Duodenal mucosa (tissue), 2 donors: ENCODE measurements around the gene TPPP3.
"Not testable (repeated sequence)": the region's sequence is repeated elsewhere in the genome, so short reads cannot be mapped to it uniquely, and the experiment has no call there.

Experiments
- H3K27ac ChIP-seq: one replicate; pipeline ENCODE4 v1.7.0; 2013; ENCODE audit warnings: low read depth, low read length
- H3K27me3 ChIP-seq, 2 donors: one replicate each; pipeline ENCODE4 v1.7.0; 2013; ENCODE audit warnings: low read length in 2 of 2, control low read depth in 1 of 2; ENCODE audit not compliant: insufficient read depth in 2 of 2, control insufficient read depth in 1 of 2
- H3K36me3 ChIP-seq, 2 donors: one replicate each; pipeline ENCODE4 v1.7.0; 2013; ENCODE audit warnings: low read length in 2 of 2, control low read depth in 1 of 2; ENCODE audit not compliant: insufficient read depth in 2 of 2, control insufficient read depth in 1 of 2
- H3K4me1 ChIP-seq, 2 donors: one replicate each; pipeline ENCODE4 v1.7.0; 2013; ENCODE audit warnings: low read length in 2 of 2, control low read depth in 1 of 2; ENCODE audit not compliant: insufficient read depth in 2 of 2, control insufficient read depth in 1 of 2
- H3K4me3 ChIP-seq, 2 donors: one replicate each; pipeline ENCODE4 v1.7.0; 2013; ENCODE audit warnings: low read length in 2 of 2, low read depth in 1 of 2
- H3K9ac ChIP-seq, 2 donors: one replicate each; pipeline ENCODE4 v1.7.0; 2013; ENCODE audit warnings: low read length in 2 of 2, low read depth in 1 of 2
- H3K9me3 ChIP-seq, 2 donors: one replicate each; pipeline ENCODE4 v1.7.0; 2013; ENCODE audit warnings: low read length in 2 of 2, control low read depth in 1 of 2; ENCODE audit not compliant: control insufficient read depth in 1 of 2

Gene TPPP3

DNA sequence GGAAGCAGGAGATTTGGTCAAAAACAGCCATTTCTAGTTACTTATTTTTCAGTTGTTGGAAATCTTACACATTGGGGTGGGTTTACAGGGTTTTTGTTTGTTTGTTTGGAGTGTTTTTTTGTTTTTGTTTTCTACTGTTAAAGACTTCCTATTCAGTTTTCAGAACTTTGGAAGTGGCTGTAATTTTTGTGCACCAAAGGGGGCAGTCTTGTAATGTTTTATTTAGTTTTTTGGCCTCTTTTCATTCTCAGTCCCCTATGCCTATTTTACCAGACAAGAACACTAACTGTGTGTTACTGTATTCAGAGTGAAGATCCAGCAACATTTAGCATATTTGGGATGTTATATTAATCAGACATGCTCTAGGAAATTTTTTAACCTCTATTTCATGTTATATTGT lies 20.6 kb downstream of the TPPP3 start:
- no peaks in the 10 kb centered on the region for H3K36me3 ChIP-seq
- H3K9me3 ChIP-seq: no peaks in the 10 kb centered on the region
- peaks cover 0 to 3% of the 10 kb centered on the region in 2 donors for H3K27me3 ChIP-seq
- H3K4me1 ChIP-seq: peaks cover 5 to 9% of the 10 kb centered on the region in 2 donors
- no peak overlapping the region for H3K4me3 ChIP-seq
- no peak overlapping the region for H3K27ac ChIP-seq
- H3K9ac ChIP-seq: no peak overlapping the region

DNA sequence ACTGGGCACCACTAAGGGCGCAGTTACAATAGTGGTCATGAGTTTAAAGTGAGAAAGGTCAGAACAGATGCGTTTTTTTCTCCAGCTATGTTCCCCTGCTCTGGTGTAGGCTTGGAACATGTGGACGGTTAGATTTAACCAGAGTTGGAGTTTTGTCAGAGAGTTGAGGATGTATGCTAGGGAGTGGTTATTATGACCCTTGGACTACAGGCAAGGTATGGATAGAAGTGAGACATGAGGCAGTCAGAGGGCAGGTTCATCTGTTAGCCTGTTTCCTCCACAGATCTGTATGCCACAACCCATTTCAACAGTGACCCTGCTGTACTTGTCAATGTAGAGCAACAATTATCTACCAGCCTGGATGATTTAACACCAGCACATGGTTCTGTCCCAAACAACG lies 22.6 kb downstream of the TPPP3 start:
- Histone ChIP-seq H3K36me3 (no peaks in the 10 kb centered on the region), H3K27ac (no peak overlapping the region)

GRCh38 chr16:67364600-67365235 lies 28.6 kb downstream of the TPPP3 start:
- Histone ChIP-seq H3K27me3 (no peaks in the 10 kb centered on the region), H3K4me1 (peaks cover 13 to 23% of the 10 kb centered on the region in 2 donors), H3K36me3 (no peaks in the 10 kb centered on the region), H3K27ac (no peak overlapping the region), H3K4me3 (no peak overlapping the region), H3K9ac (peak overlapping the region in 1 of 2 donors; percentile 22), H3K9me3 (no peaks in the 10 kb centered on the region)

More for the DNA sequence above, 22.6 kb downstream of the TPPP3 start:
- no peaks in the 10 kb centered on the region for H3K27me3 ChIP-seq
- H3K4me1 ChIP-seq: peaks cover 5 to 9% of the 10 kb centered on the region in 2 donors
- no peak overlapping the region for H3K4me3 ChIP-seq
- no peak overlapping the region for H3K9ac ChIP-seq
- no peaks in the 10 kb centered on the region for H3K9me3 ChIP-seq

- no peaks in the 10 kb centered on the region for H3K9me3 ChIP-seq
- no peaks in the 10 kb centered on the region for H3K27me3 ChIP-seq
- no peak overlapping the region for H3K27ac ChIP-seq
- no peaks in the 10 kb centered on the region for H3K36me3 ChIP-seq
- H3K4me3 ChIP-seq: no peak overlapping the region
- H3K4me1 ChIP-seq: peaks cover 13 to 27% of the 10 kb centered on the region in 2 donors
- no peak overlapping the region for H3K9ac ChIP-seq
Measured at GRCh38 chr16:67361038-67361437, 32.3 kb downstream of the TPPP3 start.

DNA sequence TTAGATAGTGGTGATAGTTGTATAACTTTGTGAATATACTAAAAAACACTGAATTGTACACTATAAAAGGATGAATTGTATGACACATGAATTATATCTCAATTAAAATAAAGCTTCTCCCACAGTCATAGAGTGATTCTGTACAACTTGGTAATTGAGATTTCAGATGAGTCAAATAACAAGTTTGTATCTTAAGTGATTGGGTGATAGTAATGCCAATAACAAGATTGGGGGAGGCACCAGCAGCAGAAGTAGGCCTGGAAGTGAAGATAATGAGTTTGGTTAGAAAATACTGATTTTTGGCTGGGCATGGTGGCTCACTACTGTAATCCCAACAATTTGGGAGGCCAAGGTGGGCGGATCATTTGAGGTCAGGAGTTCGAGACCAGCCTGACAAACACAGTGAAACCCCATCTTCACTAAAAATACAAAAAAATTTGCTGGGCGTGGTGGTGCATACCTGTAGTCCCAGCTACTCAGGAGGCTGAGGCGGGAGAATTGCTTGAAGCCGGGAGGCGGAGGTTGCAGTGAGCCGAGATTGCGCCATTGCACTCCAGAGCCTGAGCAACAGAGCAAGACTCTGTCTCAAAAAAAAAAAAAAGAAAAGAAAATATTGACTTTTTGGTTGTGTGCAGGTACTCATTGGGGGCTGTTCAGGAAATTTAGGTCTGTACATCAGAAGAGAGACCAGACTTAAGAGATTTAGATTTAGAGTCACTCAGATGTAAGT lies 33.6 kb downstream of the TPPP3 start:
- H3K27ac ChIP-seq, H3K9me3 ChIP-seq, H3K27me3 ChIP-seq, H3K4me3 ChIP-seq, H3K9ac ChIP-seq, H3K36me3 ChIP-seq: not testable (repeated sequence)
- peaks cover 9 to 21% of the 10 kb centered on the region in 2 donors for H3K4me1 ChIP-seq

DNA sequence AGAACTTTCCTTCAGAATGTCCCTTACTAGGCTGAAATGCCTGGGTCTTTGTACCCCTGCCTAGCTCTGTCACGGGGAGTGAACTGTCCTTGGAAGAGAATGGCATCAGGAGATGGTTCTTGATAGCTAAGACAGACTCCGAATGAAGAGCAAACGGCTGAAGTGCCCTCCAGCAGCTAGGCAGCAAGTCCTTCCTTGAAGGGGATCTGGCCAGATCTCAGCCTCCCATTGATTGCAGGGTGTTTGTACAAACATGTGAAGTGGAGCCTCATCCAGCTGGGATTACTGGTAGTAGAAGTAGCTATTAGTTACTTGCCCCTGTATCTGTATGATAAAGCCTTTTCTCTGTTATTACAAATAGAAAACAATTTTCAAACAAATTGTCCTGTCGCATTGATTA lies 35.7 kb downstream of the TPPP3 start:
- no peaks in the 10 kb centered on the region for H3K9me3 ChIP-seq
- H3K4me1 ChIP-seq: peaks cover 0 to 4% of the 10 kb centered on the region in 2 donors
- no peak overlapping the region for H3K27ac ChIP-seq
- no peak overlapping the region for H3K9ac ChIP-seq
- H3K36me3 ChIP-seq: no peaks in the 10 kb centered on the region
- H3K4me3 ChIP-seq: no peak overlapping the region
- H3K27me3 ChIP-seq: no peaks in the 10 kb centered on the region

DNA sequence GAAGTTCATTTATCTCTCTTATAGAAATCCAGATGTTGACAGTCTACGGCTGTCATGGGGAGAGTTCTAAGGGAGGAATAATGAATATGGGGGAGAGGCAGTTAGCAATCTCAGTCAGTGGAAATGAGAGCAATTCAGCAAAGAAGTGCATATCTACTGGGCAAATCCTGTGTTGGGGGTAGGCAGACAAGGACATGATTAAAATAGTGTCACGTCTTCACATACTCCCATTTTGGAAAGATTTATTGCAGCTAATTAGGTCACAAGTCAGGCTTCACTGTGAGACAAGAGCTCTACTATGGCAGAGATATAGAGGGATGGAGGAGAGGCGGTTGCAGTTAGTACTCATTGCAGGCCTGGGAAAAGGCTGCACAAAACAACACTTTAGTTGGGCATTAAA lies 36.9 kb downstream of the TPPP3 start:
- Histone ChIP-seq H3K27ac (no peak overlapping the region), H3K9me3 (no peaks in the 10 kb centered on the region), H3K9ac (no peak overlapping the region), H3K4me3 (no peak overlapping the region), H3K36me3 (no peaks in the 10 kb centered on the region), H3K27me3 (no peaks in the 10 kb centered on the region), H3K4me1 (peaks cover 0 to 4% of the 10 kb centered on the region in 2 donors)

DNA sequence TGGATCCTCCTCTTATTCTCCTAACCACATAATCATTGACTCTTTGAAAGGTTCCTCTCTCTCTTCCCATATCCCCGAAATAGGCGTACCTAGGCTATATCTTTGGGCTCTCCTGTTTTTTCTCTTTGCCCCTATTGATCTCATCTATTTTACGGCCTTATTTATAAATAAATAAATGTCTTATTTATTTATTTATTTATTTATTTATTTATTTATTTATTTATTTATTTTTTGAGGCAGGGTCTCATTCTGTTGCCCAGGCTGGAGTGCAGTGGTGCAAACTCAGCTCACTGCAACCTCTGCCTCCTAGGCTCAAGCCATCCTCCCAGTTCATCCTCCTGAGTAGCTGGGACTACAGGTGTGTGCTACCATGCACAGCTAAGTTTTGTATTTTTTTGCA lies 40.8 kb downstream of the TPPP3 start:
- not testable (repeated sequence) for H3K9me3 ChIP-seq, H3K4me3 ChIP-seq, H3K36me3 ChIP-seq, H3K9ac ChIP-seq, H3K27me3 ChIP-seq, H3K4me1 ChIP-seq, H3K27ac ChIP-seq

DNA sequence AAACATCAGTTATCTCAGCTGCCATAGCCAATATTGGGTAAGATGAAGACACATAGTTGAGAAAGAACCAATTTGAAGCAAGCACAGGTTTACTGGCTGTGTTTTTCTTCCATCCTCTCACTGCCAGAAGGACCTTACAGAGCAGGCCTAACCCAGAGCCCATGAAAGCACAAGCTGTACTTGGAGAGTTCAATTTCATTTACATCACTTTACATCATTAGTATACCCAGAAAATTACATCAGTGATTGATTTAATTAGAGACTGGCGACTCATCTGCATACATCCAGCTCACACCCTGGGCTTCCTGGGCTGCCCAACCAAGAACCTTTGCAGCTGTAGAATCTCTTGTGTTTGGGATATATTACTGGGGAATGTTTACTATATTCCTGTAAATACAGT lies 43.0 kb downstream of the TPPP3 start:
- no peak overlapping the region for H3K27ac ChIP-seq
- no peak overlapping the region for H3K4me3 ChIP-seq
- H3K27me3 ChIP-seq: no peaks in the 10 kb centered on the region
- H3K36me3 ChIP-seq: no peaks in the 10 kb centered on the region
- H3K9ac ChIP-seq: no peak overlapping the region
- no peaks in the 10 kb centered on the region for H3K9me3 ChIP-seq
- no peaks in the 10 kb centered on the region for H3K4me1 ChIP-seq

- Histone ChIP-seq H3K9me3 (no peaks in the 10 kb centered on the region), H3K9ac (no peak overlapping the region), H3K27me3 (no peaks in the 10 kb centered on the region), H3K4me1 (no peaks in the 10 kb centered on the region), H3K4me3 (no peak overlapping the region), H3K27ac (no peak overlapping the region), H3K36me3 (no peaks in the 10 kb centered on the region)
Measured at GRCh38 chr16:67349172-67349571, 44.1 kb downstream of the TPPP3 start.
